NT2/D1 (cell line): ENCODE measurements around the gene KRT83.

Source experiments
- YY1 ChIP-seq: IDR thresholded peaks from 2 replicates; pipeline ENCODE4 v1.6.1; 2011; ENCODE audit not compliant: insufficient read length, insufficient read depth
- ZNF274 ChIP-seq: IDR thresholded peaks from 2 replicates; pipeline ENCODE4 v1.6.1; 2011; ENCODE audit warnings: mild to moderate bottlenecking, low read depth, low read length

DNA sequence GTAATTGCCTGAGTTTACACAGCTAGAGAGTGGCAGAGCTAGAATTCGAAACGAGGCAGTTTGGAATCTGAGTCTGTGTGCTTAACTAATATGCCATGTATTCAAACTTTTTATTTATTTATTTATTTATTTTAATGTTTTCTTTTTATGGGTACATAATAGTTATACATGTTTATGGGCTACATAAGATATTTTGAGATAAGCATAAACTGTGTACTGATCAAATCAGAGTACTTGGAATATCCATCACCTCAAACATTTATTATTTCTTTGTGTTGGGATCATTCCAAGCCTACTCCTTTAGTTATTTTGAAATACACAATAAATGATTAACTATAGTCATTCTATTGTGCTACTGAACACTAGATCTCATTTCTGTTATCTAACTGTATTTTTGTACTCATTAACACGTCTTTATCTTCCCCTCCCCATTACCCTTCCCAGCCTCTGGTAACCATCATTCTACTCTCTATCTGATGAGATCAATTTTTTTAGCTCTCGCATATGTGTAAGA, 22.5 kb downstream of the KRT83 start:
- no peak for TF ChIP-seq YY1
- TF ChIP-seq ZNF274 = no peak
